Panc1 (cell line): ENCODE measurements around the gene ESYT2. TPM values are rescaled to one million over a fixed set of nuclear protein-coding genes. Genes with fewer than 3 reads are reported as not detected.

ENCODE experiments used
- ATAC-seq: fragments of 200-7000 bp; cut with Tn5 transposase; 2 replicates; pipeline ENCODE4 v1.9.1; 2020; ENCODE audit warnings: mild to moderate bottlenecking, moderate library complexity
- BruUV-seq: library from RNA; stranded (reverse); fragments of 400-500 nt; replicated peaks from 2 replicates; lab custom pipeline; 2021; lab: Mats Ljungman, UMichigan
- CTCF ChIA-PET: fragments of 300-600 bp; sonication (Branson Sonifier 250); formaldehyde crosslinking; loops from one replicate; lab custom pipeline; 2022; ENCODE audit warnings: antibody characterized with exemption; lab: Charles Lee
- POLR2A ChIA-PET: fragments of 300-600 bp; sonication (Branson Sonifier 250); formaldehyde crosslinking; loops from one replicate; lab custom pipeline; 2022; ENCODE audit warnings: antibody characterized with exemption; lab: Charles Lee
- DNase-seq: peaks from one replicate; pipeline ENCODE4 v3.0.0-alpha.2; 2010; ENCODE audit warnings: low read depth, low spot score
- H3K27ac ChIP-seq: 2 replicates; pipeline ENCODE4 v1.5.1; 2011; ENCODE audit warnings: mild to moderate bottlenecking, low read length, inconsistent platforms
- H3K27me3 ChIP-seq: fragments of 200-500 bp; sonication (Bioruptor generic); 2 replicates; pipeline ENCODE4 v1.6.0; 2014; ENCODE audit warnings: low read length, inconsistent platforms; ENCODE audit not compliant: control insufficient read depth, insufficient read depth
- H3K36me3 ChIP-seq: fragments of 200-500 bp; sonication (Bioruptor generic); 2 replicates; pipeline ENCODE4 v1.5.1; 2014; ENCODE audit warnings: inconsistent platforms, mild to moderate bottlenecking, low read length, moderate library complexity; ENCODE audit not compliant: control insufficient read depth, insufficient read depth
- H3K4me1 ChIP-seq: 2 replicates; pipeline ENCODE4 v1.5.1; 2011; ENCODE audit warnings: inconsistent platforms, mild to moderate bottlenecking, low read length, moderate library complexity; ENCODE audit not compliant: control insufficient read depth, insufficient read depth
- H3K4me3 ChIP-seq, 2 experiments: 2 replicates each; pipeline ENCODE4 v1.5.1; 2011 to 2012; ENCODE audit warnings: low read depth in 2 of 2, low read length in 2 of 2, mild to moderate bottlenecking in 2 of 2, inconsistent platforms in 1 of 2, moderate library complexity in 1 of 2
- H3K9me3 ChIP-seq: fragments of 200-500 bp; sonication (Bioruptor generic); 2 replicates; pipeline ENCODE4 v1.5.1; 2014; ENCODE audit warnings: low read depth, mild to moderate bottlenecking, inconsistent platforms, low read length, moderate library complexity; ENCODE audit not compliant: control insufficient read depth, insufficient read depth
- POLR2AphosphoS5 ChIP-seq: IDR thresholded peaks from 2 replicates; pipeline ENCODE4 v1.6.1; 2012; ENCODE audit warnings: mild to moderate bottlenecking, low read depth, low read length, moderate library complexity
- SIN3A ChIP-seq: IDR thresholded peaks from 2 replicates; pipeline ENCODE4 v1.6.1; 2012; ENCODE audit warnings: low read depth, mild to moderate bottlenecking, low read length, moderate library complexity, borderline replicate concordance; ENCODE audit not compliant: insufficient read depth
- TCF7L2 ChIP-seq: IDR thresholded peaks from 2 replicates; pipeline ENCODE4 v1.6.1; 2011; ENCODE audit warnings: mild to moderate bottlenecking, low read depth, low read length, inconsistent platforms
- in situ Hi-C: cut with HindIII; loops from 2 replicates; pipeline ENCODE4 v1.10.0; 2016; ENCODE audit warnings: low sequenced_read_pairs, low pct_unique_long_range_greater_than_20kb
- intact Hi-C: fragments of 100-400 bp; cut with micrococcal nuclease; formaldehyde crosslinking; loops from one replicate; pipeline ENCODE4 v1.10.0; 2022; ENCODE audit not compliant: unreplicated experiment
- total RNA-seq: library from RNA; stranded (reverse); gene quantifications from one replicate; pipeline ENCODE4 v1.2.1, GENCODE V29; 2021; ENCODE audit not compliant: unreplicated experiment
- TF ChIP-seq, protein P1 (sequence below): fragments of 450-650 bp; IDR thresholded peaks from 2 replicates; pipeline ENCODE4 v1.5.1; 2017; ENCODE audit warnings: mild to moderate bottlenecking
- TF ChIP-seq, protein P2 (sequence below), 2 experiments: IDR thresholded peaks; 2 replicates each; pipeline ENCODE4 v1.6.1; 2011 to 2012; ENCODE audit warnings: low read depth in 2 of 2, control low read depth in 1 of 2, low read length in 1 of 2, mild to moderate bottlenecking in 1 of 2, moderate library complexity in 1 of 2; ENCODE audit not compliant: insufficient read depth in 1 of 2

Gene ESYT2
- total RNA-seq, 1 experiment from 2014 or later = 92.7 TPM

DNA sequence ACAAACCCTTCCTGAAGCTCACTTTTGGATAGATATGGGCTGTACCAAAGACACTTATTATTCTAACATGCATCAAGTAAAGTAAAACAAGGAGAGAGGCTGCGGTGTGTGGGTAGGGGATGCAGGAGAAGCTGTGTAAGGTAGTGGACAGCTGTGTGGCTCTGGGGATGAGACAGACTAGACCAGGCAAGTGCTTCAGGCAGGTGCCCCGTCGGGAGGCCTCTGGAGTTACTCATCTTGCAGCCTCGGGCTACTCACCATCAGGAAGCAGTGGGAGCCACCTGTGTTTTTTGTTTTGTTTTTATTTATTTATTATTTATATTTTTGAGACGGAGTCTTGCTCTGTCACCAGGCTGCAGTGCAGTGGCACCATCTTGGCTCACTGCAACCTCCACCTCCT is 75.4 kb downstream of the ESYT2 start:
- H3K9me3 ChIP-seq = no peaks in the 10 kb centered on the region
- intact Hi-C loops (no loop called here), in situ Hi-C loops (no loop called here)
- DNase-seq (no peak), ATAC-seq (no peak)
- no peaks in the 10 kb centered on the region for H3K4me1 ChIP-seq
- CTCF ChIA-PET = no interaction called here
- H3K27ac ChIP-seq = no peak overlapping the region
- H3K36me3 ChIP-seq = peaks cover 17% of the 10 kb centered on the region
- no peaks in the 10 kb centered on the region for H3K27me3 ChIP-seq
- POLR2A ChIA-PET = interaction anchor here (0.6 kb wide), 1 partner anchor 22 kb away, joined by 4 read pairs; no protein-coding TSS in a partner anchor
- H3K4me3 ChIP-seq = no peak overlapping the region
- TF ChIP-seq TCF7L2 (no peak), POLR2AphosphoS5 (no peak), SIN3A (no peak)
- TF ChIP-seq, protein P1, sequence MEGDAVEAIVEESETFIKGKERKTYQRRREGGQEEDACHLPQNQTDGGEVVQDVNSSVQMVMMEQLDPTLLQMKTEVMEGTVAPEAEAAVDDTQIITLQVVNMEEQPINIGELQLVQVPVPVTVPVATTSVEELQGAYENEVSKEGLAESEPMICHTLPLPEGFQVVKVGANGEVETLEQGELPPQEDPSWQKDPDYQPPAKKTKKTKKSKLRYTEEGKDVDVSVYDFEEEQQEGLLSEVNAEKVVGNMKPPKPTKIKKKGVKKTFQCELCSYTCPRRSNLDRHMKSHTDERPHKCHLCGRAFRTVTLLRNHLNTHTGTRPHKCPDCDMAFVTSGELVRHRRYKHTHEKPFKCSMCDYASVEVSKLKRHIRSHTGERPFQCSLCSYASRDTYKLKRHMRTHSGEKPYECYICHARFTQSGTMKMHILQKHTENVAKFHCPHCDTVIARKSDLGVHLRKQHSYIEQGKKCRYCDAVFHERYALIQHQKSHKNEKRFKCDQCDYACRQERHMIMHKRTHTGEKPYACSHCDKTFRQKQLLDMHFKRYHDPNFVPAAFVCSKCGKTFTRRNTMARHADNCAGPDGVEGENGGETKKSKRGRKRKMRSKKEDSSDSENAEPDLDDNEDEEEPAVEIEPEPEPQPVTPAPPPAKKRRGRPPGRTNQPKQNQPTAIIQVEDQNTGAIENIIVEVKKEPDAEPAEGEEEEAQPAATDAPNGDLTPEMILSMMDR = no peak
- TF ChIP-seq, protein P2, sequence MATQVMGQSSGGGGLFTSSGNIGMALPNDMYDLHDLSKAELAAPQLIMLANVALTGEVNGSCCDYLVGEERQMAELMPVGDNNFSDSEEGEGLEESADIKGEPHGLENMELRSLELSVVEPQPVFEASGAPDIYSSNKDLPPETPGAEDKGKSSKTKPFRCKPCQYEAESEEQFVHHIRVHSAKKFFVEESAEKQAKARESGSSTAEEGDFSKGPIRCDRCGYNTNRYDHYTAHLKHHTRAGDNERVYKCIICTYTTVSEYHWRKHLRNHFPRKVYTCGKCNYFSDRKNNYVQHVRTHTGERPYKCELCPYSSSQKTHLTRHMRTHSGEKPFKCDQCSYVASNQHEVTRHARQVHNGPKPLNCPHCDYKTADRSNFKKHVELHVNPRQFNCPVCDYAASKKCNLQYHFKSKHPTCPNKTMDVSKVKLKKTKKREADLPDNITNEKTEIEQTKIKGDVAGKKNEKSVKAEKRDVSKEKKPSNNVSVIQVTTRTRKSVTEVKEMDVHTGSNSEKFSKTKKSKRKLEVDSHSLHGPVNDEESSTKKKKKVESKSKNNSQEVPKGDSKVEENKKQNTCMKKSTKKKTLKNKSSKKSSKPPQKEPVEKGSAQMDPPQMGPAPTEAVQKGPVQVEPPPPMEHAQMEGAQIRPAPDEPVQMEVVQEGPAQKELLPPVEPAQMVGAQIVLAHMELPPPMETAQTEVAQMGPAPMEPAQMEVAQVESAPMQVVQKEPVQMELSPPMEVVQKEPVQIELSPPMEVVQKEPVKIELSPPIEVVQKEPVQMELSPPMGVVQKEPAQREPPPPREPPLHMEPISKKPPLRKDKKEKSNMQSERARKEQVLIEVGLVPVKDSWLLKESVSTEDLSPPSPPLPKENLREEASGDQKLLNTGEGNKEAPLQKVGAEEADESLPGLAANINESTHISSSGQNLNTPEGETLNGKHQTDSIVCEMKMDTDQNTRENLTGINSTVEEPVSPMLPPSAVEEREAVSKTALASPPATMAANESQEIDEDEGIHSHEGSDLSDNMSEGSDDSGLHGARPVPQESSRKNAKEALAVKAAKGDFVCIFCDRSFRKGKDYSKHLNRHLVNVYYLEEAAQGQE (IDR thresholded peaks at IDR 0.05; ENCODE audit: insufficient read depth in 1 of 2, low read depth in 2 of 2, low read length in 1 of 2) = no peak
- no TSS peak for BruUV-seq

DNA sequence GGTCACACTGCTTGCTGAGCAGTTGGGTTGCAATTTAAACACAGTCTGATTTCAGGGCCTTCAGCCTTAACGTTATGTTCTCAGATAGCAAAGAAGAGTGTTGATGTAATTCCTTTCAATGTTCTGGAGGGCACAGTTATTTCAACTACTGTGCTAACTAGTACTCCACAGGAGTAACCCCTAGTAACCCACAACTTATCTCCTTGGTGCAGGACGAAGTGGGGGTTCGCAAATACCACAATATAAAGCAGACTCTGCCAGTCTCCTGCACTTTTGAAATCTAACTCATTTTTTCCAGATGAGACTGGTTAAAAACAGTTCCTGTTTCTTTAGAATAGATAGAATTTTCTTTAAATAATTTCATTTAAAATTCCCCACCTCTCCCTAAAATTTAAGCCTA is 77.6 kb downstream of the ESYT2 start:
- ChIA-PET POLR2A (no interaction called here), CTCF (interaction anchor here (0.5 kb wide), 1 partner anchor 21 kb away, joined by 5 read pairs; no protein-coding TSS in a partner anchor)
- no peak for ATAC-seq
- peaks cover 19% of the 10 kb centered on the region for H3K36me3 ChIP-seq
- H3K27me3 ChIP-seq = no peaks in the 10 kb centered on the region
- in situ Hi-C loops = no loop called here
- H3K27ac ChIP-seq = no peak overlapping the region
- no peak for DNase-seq
- intact Hi-C loops = no loop called here
- BruUV-seq = no TSS peak
- H3K4me3 ChIP-seq = no peak overlapping the region
- no peaks in the 10 kb centered on the region for H3K4me1 ChIP-seq
- no peak for TF ChIP-seq POLR2AphosphoS5
- no peak for TF ChIP-seq TCF7L2
- TF ChIP-seq, protein P1 = no peak
- TF ChIP-seq, protein P2 (IDR thresholded peaks at IDR 0.05; ENCODE audit: insufficient read depth in 1 of 2, low read depth in 2 of 2, low read length in 1 of 2) = no peak
- TF ChIP-seq SIN3A = no peak
- H3K9me3 ChIP-seq = no peaks in the 10 kb centered on the region
